Hematopoietic multipotent progenitor cell (in vitro differentiated cells): ENCODE measurements around the gene RDH13. TPM values are rescaled to one million over a fixed set of nuclear protein-coding genes. Genes with fewer than 3 reads are reported as not detected.
"Not testable (repeated sequence)": the region's sequence is repeated elsewhere in the genome, so short reads cannot be mapped to it uniquely, and the experiment has no call there.

Source experiments
- DNase-seq, 3 donors: peaks; one replicate each; pipeline ENCODE4 v3.0.0-alpha.2; 2011 to 2015; ENCODE audit warnings: low read depth in 2 of 3, low spot score in 2 of 3
- total RNA-seq: library from RNA; depleted of rRNA; stranded (reverse); fragments of >200 nt; gene quantifications from one replicate; pipeline ENCODE4 v1.2.3, GENCODE V29; 2012

The RDH13 gene
- total RNA-seq, 1 donor = 21.8 TPM

DNA sequence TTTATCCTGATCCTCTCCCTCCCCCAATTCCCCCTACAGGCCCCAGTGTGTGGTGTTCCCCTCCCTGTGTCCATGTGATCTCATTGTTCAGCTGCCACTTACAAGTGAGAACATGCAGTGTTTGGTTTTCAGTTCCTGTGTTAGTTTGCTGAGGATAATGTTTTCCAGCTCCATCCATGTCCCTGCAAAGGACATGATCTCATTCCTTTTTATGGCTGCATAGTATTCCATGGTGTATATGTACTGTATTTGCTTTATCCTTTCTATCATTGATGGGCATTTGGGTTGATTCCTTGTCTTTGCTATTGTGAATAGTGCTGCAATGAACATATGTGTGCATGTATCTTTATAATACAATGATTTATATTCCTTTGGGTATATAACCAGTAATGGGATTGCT, 42.6 kb downstream of the RDH13 start:
- DNase-seq = not testable (repeated sequence)

DNA sequence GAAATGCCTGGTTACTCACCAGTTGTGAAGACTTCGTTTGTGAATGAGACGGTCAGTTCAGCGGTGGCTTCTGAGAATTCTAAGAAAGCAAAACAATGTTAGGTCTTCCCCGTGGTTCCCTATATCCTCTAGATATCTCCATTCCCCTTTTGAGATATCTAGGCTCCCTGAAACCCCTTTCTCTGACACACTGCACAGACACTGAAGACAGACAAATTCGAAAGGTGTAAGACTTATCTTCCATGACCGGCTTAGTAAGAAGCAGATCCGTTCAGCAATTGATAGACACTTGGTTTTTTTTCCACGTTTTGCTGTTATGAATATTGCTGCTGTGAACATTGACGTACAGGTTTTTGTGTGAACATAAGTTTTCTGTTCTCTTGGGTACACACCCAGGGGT, 44.3 kb downstream of the RDH13 start:
- no peak for DNase-seq

DNA sequence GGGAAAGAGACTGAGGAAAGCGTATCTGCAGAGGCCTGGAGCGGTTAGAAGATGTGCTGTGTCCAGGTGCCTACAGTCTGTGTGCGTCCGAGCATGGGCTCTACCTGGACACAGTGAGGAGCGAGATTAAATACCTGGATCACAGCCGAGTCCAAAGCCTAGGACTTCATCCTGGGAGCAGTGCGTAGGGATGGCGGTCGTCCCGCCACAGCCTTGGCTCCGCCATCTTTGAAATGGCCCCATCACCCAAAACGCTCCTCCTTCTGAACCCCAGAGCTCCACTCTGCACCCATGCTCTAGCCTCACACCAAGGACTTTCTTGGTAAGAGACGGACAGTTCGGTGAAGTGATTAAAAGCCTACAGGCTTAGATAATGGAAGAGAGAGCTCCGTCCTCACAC, 44.7 kb downstream of the RDH13 start:
- DNase-seq = no peak

DNA sequence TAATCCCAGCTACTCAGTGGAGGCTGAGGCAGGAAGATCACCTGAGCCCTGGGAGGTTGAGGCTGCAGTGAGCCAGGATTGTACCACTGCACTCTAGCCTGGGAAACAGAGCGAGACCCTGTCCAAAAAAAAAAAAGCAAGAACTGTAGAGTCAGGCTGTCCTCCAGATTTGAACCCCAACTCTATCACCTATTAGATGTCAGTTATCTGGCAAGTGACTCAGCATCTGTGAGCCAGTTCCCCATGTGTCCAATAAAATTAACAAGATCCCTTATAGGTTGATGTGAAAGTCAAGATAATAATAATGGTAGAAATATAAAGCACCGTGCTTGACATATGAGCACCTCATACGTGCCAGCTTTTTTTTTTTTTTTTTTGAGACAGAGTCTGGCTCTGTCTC, 46.9 kb downstream of the RDH13 start:
- no peak for DNase-seq

DNA sequence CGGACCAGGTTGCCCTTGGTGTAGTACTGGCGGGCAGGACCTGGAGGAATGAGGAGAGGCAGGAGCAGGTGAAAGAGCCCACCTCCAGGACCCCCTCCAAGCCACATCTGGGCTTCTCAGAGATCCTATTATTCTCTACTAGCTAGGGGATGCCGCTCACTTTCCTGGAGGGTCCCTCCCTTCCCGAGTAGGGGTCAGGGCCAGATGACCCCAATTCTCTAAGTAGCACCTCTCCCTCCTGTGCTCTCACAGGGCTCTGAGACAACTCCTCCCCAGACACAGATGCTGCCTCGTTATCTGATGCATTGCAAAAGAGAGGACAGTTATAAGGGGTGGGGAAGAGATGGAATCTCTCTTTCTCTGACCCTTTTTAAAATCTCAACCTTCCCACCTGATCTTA, 47.8 kb downstream of the RDH13 start:
- no peak for DNase-seq

DNA sequence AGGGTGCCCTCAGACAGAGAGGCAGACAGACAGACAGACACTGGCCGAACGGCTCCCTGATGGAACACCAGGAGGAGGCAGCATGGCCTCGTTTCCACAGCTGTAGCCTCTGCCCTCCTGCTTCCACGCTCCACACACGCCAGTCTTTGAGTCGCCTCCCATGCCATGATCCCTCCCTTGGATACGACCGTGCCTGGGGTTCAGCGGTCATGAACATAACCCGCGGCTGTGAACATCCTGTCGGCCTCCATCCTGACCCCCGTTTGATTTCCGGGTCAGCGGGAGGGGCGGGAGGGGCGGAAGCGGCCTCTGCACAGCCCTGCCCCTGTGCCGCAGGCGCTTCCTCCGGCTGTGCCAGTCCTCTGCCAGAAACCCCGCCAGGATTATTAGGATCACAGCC, 48.2 kb downstream of the RDH13 start:
- DNase-seq = peak in 1 of 3 donors; percentile 20

DNA sequence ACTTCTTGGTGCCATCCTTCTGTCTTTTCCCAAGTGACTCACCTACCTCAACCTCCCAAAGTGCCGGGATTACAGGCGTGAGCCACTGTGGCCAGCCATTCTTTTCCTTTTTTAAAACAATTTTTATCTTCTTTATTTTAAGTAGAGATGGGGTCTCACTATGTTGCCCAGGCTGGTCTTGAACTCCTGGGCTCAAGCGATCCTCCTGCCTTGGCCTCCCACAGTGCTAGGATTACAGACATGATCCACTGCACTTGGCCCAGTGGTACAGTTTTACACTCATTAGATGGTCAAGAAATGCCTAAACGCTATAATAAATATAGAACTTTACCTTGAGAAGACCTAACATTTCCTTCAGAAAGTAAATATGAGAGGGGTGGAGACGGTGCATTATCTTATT, 49.4 kb downstream of the RDH13 start:
- DNase-seq = no peak

DNA sequence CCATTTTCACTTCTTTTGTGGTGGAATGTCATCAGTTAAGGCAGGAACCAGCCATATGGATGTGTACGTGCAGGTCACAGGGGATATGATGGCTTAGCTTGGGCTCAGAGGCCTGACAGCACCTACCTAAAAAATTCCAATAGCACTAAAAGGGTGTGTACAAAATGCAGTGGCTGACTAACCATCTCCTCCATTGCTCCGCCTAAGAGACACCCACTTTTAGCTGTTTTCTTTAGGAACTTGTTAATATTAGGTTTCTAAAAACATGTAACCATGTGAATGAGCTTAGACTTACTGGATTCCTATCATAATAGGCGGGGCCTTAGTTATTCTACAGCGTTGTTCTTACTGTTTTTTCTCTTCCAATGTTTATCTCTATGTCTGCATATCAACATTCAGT, 50.6 kb downstream of the RDH13 start:
- no peak for DNase-seq

DNA sequence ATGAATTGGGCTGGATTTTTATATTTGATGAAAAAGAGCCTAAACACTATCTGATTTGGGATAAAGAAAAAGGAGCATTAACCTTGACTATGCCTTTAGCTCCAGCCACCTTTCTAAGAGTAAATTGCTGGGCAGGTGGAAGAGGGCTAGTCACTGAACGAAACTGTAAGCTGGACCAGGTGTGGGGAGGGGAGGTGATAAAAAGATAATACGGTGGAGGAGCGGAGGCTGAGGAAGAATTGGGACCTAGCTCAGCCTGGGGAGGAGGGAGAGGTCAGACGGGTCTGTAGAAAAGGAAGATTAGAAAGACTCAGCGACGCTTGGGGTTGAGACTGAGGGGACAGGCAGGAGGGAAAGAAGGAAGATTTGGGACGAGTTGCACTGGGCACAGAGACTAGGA, 52.4 kb downstream of the RDH13 start:
- not testable (repeated sequence) for DNase-seq

DNA sequence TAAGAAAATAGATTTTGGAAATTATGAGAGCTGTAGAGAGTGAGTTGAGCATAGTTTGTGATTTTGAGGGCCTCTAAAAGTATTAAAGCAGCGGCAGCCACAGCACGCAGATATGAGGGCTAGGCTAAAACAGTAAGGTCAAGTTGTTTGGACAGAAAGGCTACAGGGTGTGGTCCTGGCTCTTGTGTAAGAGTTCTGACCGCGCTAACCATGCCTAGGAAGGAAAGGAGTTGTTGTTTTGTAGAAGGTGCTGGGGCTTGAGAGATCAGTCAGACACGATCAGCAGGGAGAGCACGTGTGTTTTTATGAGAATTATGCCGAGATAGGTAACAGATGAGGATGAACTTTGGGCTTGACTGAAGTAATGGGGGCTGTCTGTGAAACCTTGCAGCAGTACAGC, 54.2 kb downstream of the RDH13 start:
- DNase-seq = not testable (repeated sequence)

DNA sequence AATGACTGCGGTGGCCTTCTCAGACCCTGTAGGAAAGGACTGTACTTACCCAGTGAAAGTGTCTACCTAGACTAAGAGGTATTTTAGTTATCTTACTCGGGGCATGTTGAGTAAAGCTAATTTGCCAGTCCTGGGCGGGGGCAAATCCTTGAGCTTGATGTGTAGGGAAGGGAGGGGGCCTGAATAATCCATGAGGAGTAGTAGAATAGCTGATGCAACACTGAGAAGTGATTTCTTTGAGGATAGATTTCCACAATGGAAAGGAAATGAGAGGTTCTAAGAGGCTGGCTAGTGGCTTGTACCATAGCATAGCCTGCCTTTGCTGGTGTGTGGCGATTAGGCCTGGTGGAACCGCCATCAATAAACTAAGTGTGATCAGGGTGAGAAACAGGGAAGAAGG, 54.8 kb downstream of the RDH13 start:
- DNase-seq = not testable (repeated sequence)

DNA sequence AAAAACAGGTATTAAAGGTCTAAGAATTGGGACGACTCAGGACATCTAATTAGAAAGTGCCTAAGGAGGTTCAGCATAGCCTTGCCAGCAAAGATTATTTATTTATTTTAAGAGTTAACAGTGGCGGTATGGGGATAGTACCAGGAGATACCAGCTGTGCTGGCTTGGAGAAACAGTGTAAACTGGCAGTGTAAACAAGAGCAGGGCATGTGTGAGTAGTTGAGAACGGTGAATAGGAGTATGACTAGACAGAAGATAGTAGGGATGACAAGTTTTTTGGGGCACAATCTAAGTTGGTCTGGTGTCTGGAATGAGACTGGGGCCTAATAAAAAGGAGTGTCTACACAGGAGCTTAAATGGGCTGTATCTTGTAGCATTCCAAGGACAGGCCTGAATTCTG, 55.4 kb downstream of the RDH13 start:
- not testable (repeated sequence) for DNase-seq

DNA sequence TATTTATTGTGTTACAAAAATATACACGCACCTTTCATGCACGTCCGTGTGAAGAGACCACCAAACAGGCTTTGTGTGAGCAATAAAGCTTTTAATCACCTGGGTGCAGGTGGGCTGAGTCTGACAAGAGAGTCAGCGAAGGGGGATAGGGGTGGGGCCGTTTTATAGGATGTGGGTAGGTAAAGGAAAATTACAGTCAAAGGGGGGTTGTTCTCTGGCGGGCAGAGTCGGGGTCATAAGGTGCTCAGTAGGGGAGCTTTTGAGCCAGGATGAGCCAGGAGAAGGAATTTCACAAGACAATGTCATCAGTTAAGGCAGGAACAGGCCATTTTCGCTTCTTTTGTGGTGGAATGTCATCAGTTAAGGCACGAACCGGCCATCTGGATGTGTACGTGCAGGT, 56.2 kb downstream of the RDH13 start:
- not testable (repeated sequence) for DNase-seq

DNA sequence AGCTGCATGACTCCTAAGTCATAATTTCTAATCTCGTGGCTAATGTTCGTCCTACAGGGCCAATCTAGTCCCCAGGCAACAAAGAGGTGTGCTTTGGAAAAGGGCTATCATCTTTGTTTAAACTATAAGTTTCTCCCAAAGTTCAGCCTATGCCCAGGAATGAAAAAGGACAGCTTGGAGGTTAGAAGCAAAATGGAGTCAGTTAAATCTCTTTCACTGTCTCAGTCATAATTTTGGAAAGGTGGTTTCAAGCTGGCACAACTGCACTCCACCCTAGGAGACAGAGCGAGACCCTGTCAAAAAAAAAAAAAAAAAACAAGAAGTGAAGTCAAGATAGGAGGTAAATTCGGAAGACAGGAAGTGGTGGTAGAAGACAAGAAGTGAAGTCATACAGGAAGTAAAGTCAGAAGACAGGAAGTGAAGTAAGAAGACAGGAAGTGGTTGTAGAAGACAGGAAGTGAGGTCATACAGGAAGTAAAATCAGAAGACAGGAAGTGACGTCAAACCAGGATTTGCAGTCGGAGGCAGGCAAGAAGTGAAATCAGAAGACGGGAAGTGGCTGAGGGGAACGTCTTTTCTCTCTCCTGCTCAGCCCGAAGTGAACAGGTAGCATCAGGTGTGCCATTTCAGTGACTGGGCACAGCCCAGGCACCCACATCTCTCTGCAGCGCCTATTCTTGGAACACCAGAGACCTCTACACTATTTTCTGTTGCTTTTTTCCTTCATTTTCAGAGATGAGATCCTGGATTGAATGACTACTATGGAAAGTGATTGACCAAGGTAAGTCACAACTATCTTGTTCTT, 57.1 kb downstream of the RDH13 start:
- peak; percentile 50 to 70 (median 67) for DNase-seq

DNA sequence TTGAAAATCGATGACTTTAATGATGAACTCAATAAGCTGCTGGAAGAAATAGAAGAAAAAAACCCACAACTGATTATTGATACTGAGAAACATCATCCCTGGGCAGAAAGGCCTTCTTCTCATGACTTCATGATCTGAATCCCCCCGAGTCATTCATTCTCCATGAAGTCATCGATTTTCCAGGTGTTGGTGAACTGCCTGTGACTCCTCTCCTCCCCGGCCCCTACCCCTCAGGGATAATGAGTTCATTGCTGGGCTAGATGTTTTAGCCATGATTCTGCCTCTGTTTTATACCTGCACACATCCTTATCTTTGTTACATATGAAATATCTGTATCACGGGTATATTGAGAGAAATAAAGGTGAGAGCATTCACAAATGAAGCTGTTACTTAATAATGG, 62.2 kb downstream of the RDH13 start:
- DNase-seq = no peak

DNA sequence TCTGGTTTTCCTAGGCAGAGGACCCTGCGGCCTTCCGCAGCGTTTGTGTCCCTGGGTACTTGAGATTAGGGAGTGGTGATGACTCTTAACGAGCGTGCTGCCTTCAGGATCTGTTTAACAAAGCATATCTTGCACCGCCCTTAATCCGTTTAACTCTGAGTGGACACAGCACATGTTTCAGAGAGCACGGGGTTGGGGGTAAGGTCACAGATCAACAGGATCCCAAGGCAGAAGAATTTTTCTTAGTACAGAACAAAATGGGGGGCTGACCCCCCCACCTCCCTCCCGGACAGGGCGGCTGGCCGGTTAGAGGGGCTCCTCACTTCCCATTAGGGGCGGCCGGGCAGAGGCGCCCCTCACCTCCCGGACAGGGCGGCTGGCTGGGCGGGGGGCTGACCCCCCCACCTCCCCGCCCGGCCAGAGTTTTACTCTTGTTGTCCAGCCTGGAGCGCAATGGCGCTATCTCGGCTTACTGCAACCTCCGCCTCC, 64.2 kb downstream of the RDH13 start:
- DNase-seq = not testable (repeated sequence)

DNA sequence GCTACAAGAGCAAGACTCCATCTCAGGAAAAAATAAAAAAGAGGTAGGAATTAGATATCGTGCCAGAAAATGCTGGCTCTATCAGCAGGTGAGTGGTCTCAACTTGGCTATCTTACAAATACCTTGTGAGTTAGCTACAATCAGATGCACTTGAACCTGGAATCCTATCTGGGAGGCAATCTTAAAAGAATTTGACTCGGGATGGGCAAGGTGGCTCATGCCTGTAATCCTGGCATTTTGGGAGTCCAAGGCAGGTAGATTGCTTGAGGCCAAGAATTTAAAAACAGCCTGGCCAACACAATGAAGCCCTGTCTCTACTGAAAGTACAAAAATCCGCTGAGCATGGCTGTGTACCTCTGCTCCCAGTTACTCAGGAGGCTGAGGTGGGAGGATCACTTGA, 67.4 kb downstream of the RDH13 start:
- no peak for DNase-seq

Other genes starting within 250 kb of the RDH13 start
- not detected for gene KIR3DL1, start 246.7 kb downstream of the RDH13 start, total RNA-seq
- not detected for gene KIR2DS4, start 230.5 kb downstream of the RDH13 start, total RNA-seq
- gene KIR3DL2, start 212.7 kb downstream of the RDH13 start, total RNA-seq = under 0.01 TPM
- 1.3 TPM for gene FCAR, start 188.9 kb downstream of the RDH13 start, total RNA-seq
- gene NCR1, start 157.0 kb downstream of the RDH13 start, total RNA-seq = 11.3 TPM
- gene NLRP7, start 115.6 kb downstream of the RDH13 start, total RNA-seq = not detected
- 4.0 TPM for gene NLRP2, start 96.8 kb downstream of the RDH13 start, total RNA-seq
- 0.54 TPM for gene GP6, start 24.9 kb downstream of the RDH13 start, total RNA-seq
- 1.3 TPM for gene EPS8L1, start 12.7 kb upstream of the RDH13 start, total RNA-seq
- 43.4 TPM for gene PPP1R12C, start 54.5 kb upstream of the RDH13 start, total RNA-seq
- not detected for gene TNNT1, start 86.1 kb upstream of the RDH13 start, total RNA-seq
- not detected for gene TNNI3, start 94.6 kb upstream of the RDH13 start, total RNA-seq
- gene DNAAF3, start 103.5 kb upstream of the RDH13 start, total RNA-seq = 1.3 TPM
- gene SYT5, start 117.1 kb upstream of the RDH13 start, total RNA-seq = 0.54 TPM
- gene PTPRH, start 146.4 kb upstream of the RDH13 start, total RNA-seq = under 0.01 TPM
- 12.4 TPM for gene TMEM86B, start 165.6 kb upstream of the RDH13 start, total RNA-seq
- gene PPP6R1, start 195.9 kb upstream of the RDH13 start, total RNA-seq = 307 TPM
- 50.4 TPM for gene HSPBP1, start 217.0 kb upstream of the RDH13 start, total RNA-seq
- 3.5 TPM for gene BRSK1, start 220.8 kb upstream of the RDH13 start, total RNA-seq